ENCODE measurements around the gene CFLAR. TPM values are rescaled to one million over a fixed set of nuclear protein-coding genes. Genes with fewer than 3 reads are reported as not detected.

CFLAR gene
- 100 to 1,000 TPM; 239 to 412 (median 326) TPM for total RNA-seq

GRCh38 chr2:201116115-201116958 is at the start of gene CFLAR:
Gene CFLAR (plus strand): TSS chr2:201116164. CDS start chr2:201129866, 13,702 bp downstream.
- no peak for TF ChIP-seq CTCF (IDR thresholded peaks at IDR 0.05; ENCODE audit: low read depth)

- TF ChIP-seq CTCF (IDR thresholded peaks at IDR 0.05; ENCODE audit: low read depth): no peak
These were observed 45.0 kb upstream of the CFLAR start for GRCh38 chr2:201070948-201071478.

GRCh38 chr2:201071479-201072200 is 44.3 kb upstream of the CFLAR start, which contains the start of the genes HYCC2 and NDUFB3:
Gene HYCC2 (minus strand): TSS chr2:201071671. CDS start chr2:201024009, 47,662 bp downstream.
Gene NDUFB3 (plus strand): TSS chr2:201072001. CDS start chr2:201078883, 6,882 bp downstream.
- no peak for TF ChIP-seq CTCF (IDR thresholded peaks at IDR 0.05; ENCODE audit: low read depth)

- no peak for TF ChIP-seq CTCF (IDR thresholded peaks at IDR 0.05; ENCODE audit: low read depth)
These were observed 43.8 kb upstream of the CFLAR start for GRCh38 chr2:201072201-201072530.

GRCh38 chr2:201073071-201073470 is 42.9 kb upstream of the CFLAR start:
- no peak for TF ChIP-seq CTCF (IDR thresholded peaks at IDR 0.05; ENCODE audit: low read depth)

GRCh38 chr2:201074996-201075395 is 41.0 kb upstream of the CFLAR start:
- TF ChIP-seq CTCF (IDR thresholded peaks at IDR 0.05; ENCODE audit: low read depth): no peak

- TF ChIP-seq CTCF (IDR thresholded peaks at IDR 0.05; ENCODE audit: low read depth): no peak
These were observed 31.1 kb upstream of the CFLAR start for GRCh38 chr2:201084863-201085262.
